GM18907 (cell line): Measurements from ENCODE around the gene BMAL2.

Source experiments
- ATAC-seq: cut with Tn5 transposase; IDR thresholded peaks from one replicate; pipeline ENCODE4 v1.9.1; 2021; ENCODE audit warnings: mild to moderate bottlenecking, moderate library complexity; ENCODE audit not compliant: unreplicated experiment

The BMAL2 gene

DNA sequence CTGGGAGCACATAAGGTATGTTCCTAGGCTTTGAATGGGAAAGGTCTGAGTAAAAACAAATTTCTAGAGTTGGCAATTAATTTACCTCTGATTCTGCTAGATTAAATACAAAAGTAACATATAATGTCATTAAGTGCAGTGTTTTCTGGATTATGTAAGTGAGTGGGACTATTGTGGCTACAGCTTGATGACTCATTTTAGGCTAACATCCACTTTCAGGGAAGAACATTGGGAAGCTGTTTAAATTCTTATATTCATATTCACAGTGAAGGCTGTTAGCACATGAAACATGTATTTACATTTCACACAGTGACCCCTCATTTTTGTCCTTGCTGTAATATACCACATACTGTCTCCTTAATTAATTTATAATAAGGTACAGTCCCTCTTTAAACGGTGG lies 13.2 kb upstream of the BMAL2 start:
- no peak for ATAC-seq

DNA sequence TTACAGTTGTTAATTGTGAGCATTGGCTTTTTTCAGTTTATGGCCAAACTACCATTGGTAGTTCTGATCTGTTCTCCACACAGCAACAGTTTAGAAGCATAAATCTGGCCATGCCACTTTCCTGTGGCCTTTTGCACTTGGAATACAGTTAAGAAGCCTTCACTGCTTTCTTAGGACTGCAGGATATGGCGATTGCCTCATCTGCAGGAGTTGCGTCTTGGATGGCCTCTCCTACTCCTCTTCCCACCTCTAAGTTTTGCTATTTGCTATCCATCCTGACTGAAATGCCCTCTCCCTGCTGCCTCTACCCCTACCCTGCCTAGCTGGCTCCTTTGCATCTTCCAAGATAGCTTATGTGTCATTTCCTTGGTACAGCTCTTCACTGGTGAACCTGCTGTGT lies 12.8 kb upstream of the BMAL2 start:
- ATAC-seq: no peak

DNA sequence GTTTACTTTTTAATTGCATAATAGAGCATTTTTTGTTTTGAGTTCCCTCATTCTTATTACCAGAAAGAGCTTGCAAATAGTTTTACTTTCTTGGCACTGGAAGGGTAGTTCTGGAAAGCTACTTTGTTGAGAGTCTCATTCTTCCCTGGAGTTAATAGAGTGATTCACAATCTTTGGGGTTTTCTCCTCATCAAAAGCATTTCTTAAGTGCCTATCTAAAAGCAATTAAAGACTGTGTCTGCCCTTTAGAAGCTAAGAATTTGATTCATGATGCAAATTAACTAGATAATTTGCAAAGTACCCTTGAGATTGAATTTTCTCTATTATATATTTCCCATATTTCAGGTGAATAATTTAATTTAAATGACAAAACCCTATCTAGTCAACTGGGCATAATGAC lies 8.1 kb upstream of the BMAL2 start:
- no peak for ATAC-seq

DNA sequence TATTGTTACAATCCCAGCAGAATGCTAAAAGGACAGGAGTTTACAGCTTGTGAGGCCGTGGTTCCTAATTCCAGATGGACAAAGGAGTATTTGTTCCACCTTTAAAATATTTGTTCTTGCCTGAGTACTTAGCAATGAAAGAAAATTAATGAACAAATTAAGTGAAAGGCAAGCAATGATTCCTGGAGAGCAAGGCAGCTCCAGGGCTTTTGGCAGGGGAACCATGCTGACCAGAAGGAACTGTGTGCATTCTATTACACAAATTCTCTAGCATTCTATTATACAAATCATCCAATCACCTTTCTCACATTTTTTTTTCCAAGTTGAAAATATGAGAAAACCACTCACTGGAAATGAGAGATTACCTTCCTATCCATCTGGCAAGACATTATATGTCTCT lies 1.8 kb upstream of the BMAL2 start:
- ATAC-seq: no peak

DNA sequence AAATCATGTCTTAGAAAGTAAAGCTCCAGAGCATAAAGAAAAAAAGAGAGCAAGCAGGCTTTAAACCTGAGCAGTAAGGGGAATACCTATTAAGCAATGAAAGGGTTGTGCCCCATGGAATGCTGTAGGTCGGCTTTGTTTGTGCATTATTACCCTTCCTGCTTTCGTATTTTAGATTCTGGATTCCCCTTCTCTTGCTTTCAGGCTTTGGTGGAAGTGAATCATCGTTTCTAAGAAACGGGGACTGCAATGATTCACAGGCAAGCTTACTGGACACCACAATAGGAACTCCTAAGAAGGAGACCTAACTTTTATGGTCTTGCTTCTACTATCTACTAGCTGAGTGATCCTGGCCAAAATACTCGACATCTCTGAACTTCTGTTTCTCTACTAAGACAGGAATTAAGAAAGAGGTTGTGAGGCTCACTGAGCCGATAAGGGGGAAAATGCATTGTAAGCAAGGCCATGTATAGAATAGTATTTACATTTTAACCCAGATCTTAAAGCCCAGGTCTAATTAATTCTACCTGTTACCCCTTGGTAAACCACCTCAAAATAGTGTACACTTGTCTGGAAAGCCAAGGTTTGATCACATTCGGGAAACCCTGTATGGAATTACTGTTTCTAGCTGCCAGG lies 1.2 kb upstream of the BMAL2 start:
- ATAC-seq: peak; percentile 35

DNA sequence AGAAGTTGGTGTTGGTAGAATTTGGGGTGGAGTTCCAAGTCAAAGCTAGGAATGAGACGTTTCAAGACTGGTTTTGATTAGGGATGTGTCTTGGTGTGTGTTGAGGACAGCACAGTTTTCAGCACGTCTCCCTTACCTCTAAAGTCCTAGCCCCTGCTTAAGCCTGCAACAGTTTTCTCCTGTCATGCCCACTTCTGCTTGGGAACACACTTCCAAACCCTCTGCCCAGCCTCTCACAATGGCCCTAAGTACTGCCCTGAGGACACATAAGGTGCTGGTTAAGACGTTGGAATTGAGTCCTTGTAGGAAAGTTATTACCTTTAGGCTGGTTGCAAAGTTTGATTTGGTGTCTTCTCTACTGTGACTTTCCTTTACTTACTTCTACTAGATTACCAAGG lies 710 bp upstream of the BMAL2 start:
- ATAC-seq: no peak

DNA sequence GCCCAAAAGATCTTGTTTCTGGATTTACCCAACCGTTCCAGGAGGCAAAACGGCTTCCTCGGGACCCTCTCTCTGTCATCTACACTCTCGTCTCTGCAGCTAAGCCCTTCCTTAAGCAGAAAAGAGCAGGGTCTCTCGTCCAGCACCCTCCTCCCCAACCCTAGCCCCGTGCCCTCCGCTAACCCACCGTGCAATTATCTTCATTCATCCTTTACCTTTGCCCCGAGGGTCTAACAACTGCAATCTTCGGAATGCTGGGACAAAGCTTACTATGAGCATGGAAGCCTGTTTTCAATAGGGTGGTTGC lies 276 bp upstream of the BMAL2 start:
- no peak for ATAC-seq

DNA sequence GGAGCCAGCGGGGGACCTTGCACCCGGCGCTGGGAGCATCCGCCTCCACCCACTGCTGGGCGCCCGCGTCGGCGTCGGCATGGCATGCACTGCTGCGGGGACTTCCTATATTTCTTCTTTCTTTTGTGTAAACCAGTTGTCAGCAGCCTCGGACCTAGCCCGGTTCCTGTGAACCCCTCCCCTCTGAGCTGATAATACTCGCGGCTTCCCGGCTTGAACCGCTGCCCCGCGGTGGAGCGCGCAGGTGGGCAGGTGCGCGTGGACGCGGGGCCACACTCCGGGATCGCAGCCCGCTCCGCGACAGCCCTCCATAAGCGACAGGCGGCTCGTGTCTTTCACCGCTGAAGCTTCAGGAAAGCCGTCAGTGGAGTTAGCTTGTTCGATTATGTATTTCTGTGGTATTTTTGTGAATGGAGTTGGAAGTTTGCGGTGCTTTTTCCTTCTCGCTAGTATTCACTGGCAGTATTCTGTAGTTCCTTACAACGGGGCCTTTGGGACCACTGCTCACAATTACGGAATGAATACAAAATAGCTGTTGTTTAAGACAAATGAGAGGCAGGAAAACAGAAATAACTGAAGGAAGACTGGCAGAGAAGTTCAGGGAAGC lies 870 bp downstream of the BMAL2 start:
- peak; percentile 31 for ATAC-seq

DNA sequence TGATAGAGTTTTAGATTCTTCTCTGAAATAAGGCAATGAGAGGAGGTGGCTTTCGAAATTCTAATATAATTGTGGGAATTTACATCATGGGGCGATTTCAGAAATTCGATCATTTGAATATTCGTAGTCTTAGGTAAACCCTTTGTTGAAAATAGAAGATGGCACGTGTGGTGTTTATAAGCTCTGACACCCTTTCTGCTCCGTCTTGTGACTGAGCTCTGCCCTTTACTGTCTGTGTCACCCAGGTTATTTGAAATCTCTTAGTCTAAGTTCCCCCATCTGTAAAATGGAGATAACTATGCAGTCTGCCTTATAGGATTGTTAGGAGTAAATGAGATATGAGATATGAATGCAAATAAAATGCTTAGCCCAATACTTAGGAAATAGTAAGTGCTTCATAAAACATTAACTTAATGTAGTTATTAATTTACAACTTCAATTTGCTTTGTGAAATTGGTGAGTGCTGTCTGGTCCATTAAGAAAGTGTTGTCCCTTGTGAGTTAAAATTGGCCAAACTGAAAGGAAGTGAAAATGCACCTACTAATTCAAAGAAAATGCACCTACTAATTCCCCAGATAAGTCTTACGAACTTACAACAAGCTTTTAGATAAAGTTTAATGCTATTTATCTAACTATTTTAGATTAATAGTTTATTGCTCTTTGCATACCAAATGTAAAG lies 1.5 kb downstream of the BMAL2 start:
- no peak for ATAC-seq

DNA sequence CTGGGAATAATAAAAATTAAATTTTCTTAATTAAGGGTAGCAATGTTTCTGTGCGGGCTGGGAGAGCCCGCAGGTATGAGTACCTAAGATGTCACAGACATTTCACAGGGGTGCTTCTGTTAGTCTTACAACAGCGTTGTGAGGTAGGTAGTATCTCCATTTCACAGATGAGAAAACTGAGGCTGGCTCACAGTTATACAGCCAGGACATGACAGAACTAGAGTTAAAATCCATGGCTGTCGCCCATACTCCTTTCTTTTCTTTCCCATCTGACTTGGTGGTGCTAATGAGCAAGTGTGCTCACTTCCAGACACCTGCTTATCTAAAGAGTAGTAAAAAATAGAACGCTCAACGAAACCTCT lies 2.1 kb downstream of the BMAL2 start:
- ATAC-seq: no peak

DNA sequence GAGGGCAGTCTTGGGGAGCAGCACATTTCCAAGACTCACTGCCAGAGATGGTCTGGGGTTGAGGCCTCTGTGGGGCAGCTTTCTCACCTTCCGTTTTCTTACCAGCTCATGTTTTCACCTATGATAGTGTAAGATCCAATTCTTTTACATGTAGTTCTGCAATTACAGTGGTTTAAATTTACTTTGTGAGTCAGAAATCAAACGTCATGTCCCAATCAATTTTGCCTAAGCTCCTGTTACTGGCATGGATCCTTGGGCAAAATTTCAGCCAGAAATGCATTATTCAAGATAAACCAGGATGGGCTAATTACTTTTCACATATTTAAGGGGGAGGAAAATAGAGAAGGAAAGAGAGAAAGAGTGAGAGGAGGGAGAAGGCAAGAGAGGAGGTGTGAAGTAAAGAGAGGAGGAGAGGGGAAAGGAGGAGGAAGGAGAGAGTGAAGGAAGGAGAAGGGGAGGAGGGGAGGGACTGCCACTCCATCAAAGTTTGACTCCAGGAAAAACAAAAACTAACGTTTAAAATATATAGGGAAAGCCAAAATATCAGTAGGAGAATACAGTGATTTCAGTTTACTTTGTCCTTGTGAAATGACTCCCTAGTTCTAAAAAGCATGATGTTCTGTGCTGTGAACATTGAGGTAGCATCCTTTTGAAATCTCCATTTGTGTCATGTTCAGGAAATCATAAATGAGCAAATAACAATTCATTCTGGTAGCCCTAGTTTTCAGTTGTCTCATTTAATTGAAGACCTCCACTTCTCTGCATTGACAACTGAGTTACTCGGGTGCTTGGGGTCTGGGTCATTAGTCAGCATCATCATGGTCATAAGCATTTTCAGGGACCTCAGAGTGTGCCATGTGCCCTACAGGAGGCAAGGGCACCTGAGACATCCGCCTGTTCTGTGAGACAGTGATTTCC lies 3.0 kb downstream of the BMAL2 start:
- no peak for ATAC-seq

DNA sequence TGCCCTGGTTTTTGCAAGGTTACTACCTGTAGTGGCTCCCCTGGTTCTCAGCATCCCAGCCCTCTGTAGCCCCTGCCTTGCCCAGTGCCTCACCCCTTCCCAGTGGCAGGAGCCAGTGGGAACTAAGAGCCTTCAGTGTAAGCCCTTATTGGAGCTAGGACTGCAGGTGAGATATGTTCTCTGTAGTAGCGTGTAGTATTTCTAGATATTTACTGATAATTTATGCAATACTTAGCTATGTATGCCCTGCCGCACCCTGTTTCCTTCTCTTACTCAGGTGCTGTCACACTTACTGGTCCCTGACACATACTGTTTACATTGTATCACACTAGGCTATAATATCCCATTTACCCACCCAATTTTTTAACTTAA lies 3.6 kb downstream of the BMAL2 start:
- ATAC-seq: no peak

DNA sequence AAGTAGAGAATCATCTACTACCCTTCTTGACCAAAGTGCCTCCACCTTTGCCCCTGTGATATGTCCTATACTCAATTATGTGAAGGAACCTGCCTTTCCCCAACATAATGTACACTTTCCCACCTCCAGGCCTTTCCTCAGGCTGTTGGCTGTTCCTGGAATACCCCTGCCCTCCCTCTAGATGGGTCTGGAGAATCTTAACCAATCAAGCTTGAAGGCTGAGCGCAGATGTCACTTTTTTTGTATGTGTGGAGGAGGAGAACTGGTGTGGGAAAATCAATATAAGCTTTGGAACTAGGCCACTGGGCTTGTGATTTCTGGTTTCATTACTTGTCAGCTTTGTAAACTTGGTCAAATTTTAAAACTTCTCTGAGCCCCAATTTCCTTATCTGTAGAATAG lies 4.7 kb downstream of the BMAL2 start:
- ATAC-seq: no peak

DNA sequence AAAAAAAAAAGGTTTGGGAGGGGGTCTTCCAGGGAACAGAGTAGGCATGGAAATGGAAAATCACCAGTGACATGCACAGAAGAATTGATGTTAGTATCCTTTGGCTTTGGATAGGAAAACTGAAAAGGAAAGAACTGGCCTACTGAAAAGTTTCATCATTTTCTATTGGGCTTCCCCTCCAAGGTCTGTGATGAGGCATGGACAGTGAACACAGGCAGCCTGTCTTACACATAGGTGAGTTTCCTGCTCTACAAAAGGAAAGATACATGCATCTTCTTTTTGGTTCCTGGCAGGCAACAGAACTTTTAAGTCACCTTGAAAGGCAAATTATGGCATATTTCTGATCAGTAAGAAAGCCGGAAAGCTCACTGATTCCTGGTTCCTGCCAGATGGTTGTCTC lies 5.8 kb downstream of the BMAL2 start:
- no peak for ATAC-seq

DNA sequence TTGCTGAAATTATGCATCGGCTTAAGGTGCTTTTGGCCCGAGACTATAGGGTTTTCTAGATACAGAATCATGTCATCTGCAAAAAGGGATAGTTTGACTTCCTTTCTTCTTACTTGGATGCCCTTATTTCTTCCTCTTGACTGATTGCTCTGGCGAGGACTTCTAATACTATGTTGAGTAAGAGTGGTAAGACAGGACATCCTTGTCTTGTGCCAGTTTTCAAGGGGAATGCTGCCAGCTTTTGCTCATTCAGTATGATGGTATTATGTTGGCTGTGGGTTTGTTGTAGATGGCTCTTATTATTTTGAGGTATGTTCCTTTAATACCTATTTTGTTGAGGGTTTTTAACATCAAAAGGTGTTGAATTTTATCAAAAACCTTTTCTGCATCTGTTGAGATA lies 8.3 kb downstream of the BMAL2 start:
- ATAC-seq: no peak

DNA sequence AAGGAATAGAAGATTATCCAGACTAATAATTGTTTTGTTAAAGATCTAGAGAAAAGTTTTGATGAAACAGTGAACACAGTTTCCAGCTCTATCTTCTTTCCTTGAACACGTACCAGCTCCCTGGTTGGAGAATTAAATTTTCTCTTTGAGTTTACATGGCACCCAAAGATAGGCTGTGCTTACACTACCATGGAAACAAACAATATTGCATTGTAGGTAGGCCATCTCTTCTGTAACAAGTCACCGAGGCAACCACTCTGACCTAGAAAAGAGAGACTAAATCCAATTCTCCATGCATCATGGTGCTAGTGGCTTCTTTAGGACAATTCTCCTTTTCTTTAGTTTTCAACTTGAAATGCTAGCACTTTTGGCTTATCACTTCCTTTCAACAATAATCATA lies 9.9 kb downstream of the BMAL2 start:
- ATAC-seq: no peak

DNA sequence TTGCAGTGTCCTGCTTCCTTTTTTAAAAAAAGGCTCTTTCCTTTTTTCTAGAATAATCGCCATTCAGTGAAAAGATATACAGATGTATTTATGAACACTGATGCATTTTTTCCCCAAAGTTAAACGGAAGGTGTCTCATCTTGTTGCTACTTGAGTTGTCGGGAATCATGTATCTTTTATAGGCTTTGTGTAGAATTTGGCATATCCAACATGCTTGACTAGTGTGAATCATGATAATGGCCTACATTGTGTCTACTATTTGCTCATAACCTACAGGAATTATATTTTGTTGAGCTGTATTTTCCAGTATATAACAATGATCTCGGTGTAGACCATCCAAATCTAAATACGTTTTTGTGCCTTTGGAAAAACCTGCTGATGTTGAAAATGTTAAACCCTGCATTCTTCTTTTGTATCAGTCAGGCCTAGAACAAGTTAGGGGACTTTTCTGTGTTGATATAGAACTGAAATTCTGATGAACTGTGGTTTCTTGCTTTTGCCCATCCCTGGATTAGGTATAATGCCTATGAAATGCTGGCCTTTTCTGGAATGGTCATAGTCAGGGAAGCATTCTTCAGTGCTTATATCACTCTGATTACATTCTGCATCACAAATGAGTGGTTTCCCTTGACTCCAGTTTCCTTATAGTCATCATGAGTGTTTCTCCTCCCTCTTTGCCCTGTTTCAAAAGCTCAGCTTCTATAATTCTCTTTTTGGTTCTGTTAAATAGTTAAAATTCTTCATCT lies 10.8 kb downstream of the BMAL2 start:
- no peak for ATAC-seq

DNA sequence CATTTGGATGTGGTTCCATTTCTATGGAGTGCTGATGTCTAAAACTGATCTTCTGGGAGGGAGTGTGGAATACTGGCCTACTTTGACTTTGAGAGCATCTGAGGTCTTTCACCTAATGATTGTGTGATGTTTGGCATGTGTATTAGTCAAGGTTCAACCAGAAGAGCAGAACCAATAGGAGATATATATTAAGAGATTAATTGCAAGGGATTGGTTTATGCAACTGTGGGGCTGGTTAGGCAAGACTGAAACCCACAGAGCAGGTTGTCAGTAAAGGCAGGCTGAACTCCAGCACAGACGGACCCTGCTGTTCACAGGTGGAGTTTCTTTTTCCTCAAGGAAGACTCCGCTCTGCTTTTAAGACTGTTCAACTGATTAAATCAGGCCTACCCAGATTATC lies 11.6 kb downstream of the BMAL2 start:
- no peak for ATAC-seq

DNA sequence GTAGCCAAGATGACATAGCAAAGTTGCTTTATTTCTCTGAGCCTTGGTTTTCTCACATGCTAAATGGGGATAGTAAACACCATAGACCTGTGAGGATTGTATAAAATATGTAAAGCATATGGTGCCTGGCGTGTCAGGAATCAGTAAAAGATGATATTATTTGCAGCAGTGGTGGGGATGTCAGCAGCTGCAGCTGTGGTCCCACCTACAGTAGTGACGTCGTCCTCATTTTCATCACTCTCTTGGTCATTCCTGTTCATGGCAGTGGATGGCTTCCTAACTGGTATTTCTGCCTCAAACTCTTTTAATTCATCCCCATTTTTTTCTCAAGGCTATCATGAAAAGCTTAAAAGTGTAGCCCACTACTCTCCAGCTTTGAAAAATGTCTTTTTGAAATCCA lies 12.1 kb downstream of the BMAL2 start:
- no peak for ATAC-seq

DNA sequence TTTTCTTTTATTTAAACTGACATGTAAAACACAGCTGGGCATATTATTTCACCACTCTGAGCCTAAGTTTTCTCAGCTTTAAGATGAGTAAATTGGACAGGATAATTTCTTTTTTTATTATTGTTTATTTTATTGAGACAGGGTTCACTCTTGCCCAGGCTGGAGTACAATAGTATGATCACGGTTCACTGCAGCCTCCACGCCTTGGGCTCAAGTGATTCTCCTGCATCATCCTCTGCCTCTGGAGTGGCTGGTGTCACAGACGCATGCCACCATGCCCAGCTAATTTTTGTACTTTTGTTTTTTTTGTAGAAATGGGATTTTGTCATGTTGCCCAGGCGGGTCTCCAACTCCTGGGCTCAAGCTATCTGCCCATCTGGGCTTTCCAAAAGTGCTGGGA lies 12.7 kb downstream of the BMAL2 start:
- ATAC-seq: no peak

DNA sequence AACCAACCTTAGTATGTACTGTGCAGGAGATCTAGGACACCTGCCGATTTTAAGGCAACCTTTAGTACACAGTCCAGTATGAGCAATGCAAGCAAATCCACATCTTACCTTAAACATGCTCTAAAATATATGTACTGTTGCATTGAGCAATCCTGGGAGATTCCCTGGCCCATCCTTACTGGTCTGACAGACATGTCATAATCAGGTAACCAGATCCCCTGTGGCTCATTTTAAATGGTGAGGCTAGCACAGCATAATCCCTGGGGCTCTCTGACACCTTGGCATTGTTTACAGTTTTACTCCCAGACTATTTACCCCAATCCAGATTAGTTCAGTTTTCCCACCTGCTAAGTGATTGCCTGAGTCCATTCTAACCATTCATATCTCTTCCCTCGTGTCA lies 15.1 kb downstream of the BMAL2 start:
- no peak for ATAC-seq
